NT2/D1 (cell line): ENCODE data around the gene NPLOC4.

Source experiments
- DNase-seq: peaks from one replicate; pipeline ENCODE4 v3.0.0-alpha.2; 2011; ENCODE audit warnings: low read depth, low spot score
- H3K27me3 ChIP-seq: 2 replicates; pipeline ENCODE4 v1.6.0; 2011; ENCODE audit warnings: mild to moderate bottlenecking; ENCODE audit not compliant: insufficient read length, insufficient read depth
- H3K36me3 ChIP-seq: 2 replicates; pipeline ENCODE4 v1.6.1; 2011; ENCODE audit warnings: mild to moderate bottlenecking, low read length, mixed read lengths; ENCODE audit not compliant: insufficient read depth, insufficient read length
- H3K4me1 ChIP-seq: 2 replicates; pipeline ENCODE4 v1.5.1; 2011; ENCODE audit not compliant: insufficient read depth, insufficient read length
- H3K4me3 ChIP-seq: 2 replicates; pipeline ENCODE4 v1.5.1; 2011; ENCODE audit warnings: low read depth; ENCODE audit not compliant: insufficient read length
- H3K9ac ChIP-seq: 2 replicates; pipeline ENCODE4 v1.6.0; 2011; ENCODE audit warnings: low read depth; ENCODE audit not compliant: insufficient read length
- H3K9me3 ChIP-seq: 2 replicates; pipeline ENCODE4 v1.5.1; 2011; ENCODE audit warnings: mild to moderate bottlenecking, low read length; ENCODE audit not compliant: insufficient read depth
- SUZ12 ChIP-seq: IDR thresholded peaks from 2 replicates; pipeline ENCODE4 v1.6.1; 2011; ENCODE audit not compliant: insufficient read length, insufficient read depth; ENCODE audit errors: extremely low read depth
- YY1 ChIP-seq: IDR thresholded peaks from 2 replicates; pipeline ENCODE4 v1.6.1; 2011; ENCODE audit not compliant: insufficient read length, insufficient read depth
- ZNF274 ChIP-seq: IDR thresholded peaks from 2 replicates; pipeline ENCODE4 v1.6.1; 2011; ENCODE audit warnings: mild to moderate bottlenecking, low read depth, low read length

NPLOC4 gene

GRCh38 chr17:81529437-81529803 is 107.5 kb downstream of the NPLOC4 start:
- no peak overlapping the region for H3K4me3 ChIP-seq
- H3K9ac ChIP-seq = no peak overlapping the region
- H3K36me3 ChIP-seq = no peaks in the 10 kb centered on the region
- H3K4me1 ChIP-seq = peaks cover 13% of the 10 kb centered on the region
- peaks cover 38% of the 10 kb centered on the region for H3K27me3 ChIP-seq
- no peaks in the 10 kb centered on the region for H3K9me3 ChIP-seq
- TF ChIP-seq ZNF274 (no peak), SUZ12 (no peak), YY1 (no peak)
- no peak for DNase-seq

DNA sequence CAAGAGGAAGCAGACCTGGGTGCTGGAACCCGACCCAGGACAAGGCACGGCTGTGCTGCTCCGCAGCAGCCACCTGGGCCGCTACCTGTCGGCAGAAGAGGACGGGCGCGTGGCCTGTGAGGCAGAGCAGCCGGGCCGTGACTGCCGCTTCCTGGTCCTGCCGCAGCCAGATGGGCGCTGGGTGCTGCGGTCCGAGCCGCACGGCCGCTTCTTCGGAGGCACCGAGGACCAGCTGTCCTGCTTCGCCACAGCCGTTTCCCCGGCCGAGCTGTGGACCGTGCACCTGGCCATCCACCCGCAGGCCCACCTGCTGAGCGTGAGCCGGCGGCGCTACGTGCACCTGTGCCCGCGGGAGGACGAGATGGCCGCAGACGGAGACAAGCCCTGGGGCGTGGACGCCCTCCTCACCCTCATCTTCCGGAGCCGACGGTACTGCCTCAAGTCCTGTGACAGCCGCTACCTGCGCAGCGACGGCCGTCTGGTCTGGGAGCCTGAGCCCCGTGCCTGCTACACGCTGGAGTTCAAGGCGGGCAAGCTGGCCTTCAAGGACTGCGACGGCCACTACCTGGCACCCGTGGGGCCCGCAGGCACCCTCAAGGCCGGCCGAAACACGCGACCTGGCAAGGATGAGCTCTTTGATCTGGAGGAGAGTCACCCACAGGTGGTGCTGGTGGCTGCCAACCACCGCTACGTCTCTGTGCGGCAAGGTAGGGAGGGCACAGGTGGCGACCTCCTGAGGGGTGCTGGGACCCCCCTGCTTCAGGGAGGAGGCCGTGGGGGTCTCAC is 108.1 kb downstream of the NPLOC4 start:
- Histone ChIP-seq H3K4me3 (no peak overlapping the region), H3K4me1 (peaks cover 16% of the 10 kb centered on the region), H3K9me3 (no peaks in the 10 kb centered on the region), H3K36me3 (no peaks in the 10 kb centered on the region), H3K27me3 (peaks cover 43% of the 10 kb centered on the region), H3K9ac (no peak overlapping the region)
- no peak for TF ChIP-seq SUZ12
- no peak for TF ChIP-seq YY1
- TF ChIP-seq ZNF274 = no peak
- DNase-seq = no peak

DNA sequence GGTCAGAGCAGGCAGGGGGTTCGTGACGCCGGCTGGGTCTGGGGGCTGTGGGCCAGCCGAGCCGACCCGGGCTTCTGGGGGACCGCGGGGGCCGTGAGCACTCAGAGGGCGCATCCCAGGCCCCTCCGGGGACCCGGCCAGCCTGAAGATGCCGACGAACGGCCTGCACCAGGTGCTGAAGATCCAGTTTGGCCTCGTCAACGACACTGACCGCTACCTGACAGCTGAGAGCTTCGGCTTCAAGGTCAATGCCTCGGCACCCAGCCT is 108.6 kb downstream of the NPLOC4 start:
- no peak for DNase-seq
- no peak overlapping the region for H3K4me3 ChIP-seq
- H3K27me3 ChIP-seq = peaks cover 48% of the 10 kb centered on the region

GRCh38 chr17:81527591-81528383 is 109.1 kb downstream of the NPLOC4 start, which contains the start of gene FSCN2:
TSS of gene FSCN2 (plus strand) at chr17:81528377. CDS start at chr17:81528532, 155 bp downstream.
- H3K27me3 ChIP-seq = peaks cover 46% of the 10 kb centered on the region
- DNase-seq = no peak
- no peaks in the 10 kb centered on the region for H3K36me3 ChIP-seq
- H3K4me1 ChIP-seq = peaks cover 23% of the 10 kb centered on the region
- H3K9ac ChIP-seq = no peak within 1 kb of the TSS
- TF ChIP-seq YY1 = no peak
- no peak for TF ChIP-seq SUZ12
- no peak for TF ChIP-seq ZNF274
- H3K9me3 ChIP-seq = no peaks in the 10 kb centered on the region
- H3K4me3 ChIP-seq = no peak within 1 kb of the TSS

More for the DNA sequence above, 108.6 kb downstream of the NPLOC4 start:
- no peaks in the 10 kb centered on the region for H3K9me3 ChIP-seq
- H3K36me3 ChIP-seq = no peaks in the 10 kb centered on the region
- TF ChIP-seq YY1 (no peak), SUZ12 (no peak), ZNF274 (no peak)
- H3K4me1 ChIP-seq = peaks cover 21% of the 10 kb centered on the region
- no peak overlapping the region for H3K9ac ChIP-seq

GRCh38 chr17:81526662-81527571 is 110.0 kb downstream of the NPLOC4 start:
- H3K9ac ChIP-seq = peak overlapping the region; percentile 21
- no peak overlapping the region for H3K4me3 ChIP-seq
- DNase-seq = no peak
- peaks cover 26% of the 10 kb centered on the region for H3K4me1 ChIP-seq
- H3K36me3 ChIP-seq = no peaks in the 10 kb centered on the region
- H3K27me3 ChIP-seq = peaks cover 53% of the 10 kb centered on the region
- no peak for TF ChIP-seq ZNF274
- TF ChIP-seq YY1 = no peak
- TF ChIP-seq SUZ12 = no peak
- H3K9me3 ChIP-seq = no peaks in the 10 kb centered on the region

- DNase-seq = no peak
- Histone ChIP-seq H3K36me3 (no peaks in the 10 kb centered on the region), H3K4me1 (peaks cover 31% of the 10 kb centered on the region), H3K27me3 (peaks cover 67% of the 10 kb centered on the region), H3K9ac (no peak overlapping the region), H3K9me3 (no peaks in the 10 kb centered on the region), H3K4me3 (no peak overlapping the region)
- no peak for TF ChIP-seq ZNF274
- TF ChIP-seq SUZ12 = no peak
- no peak for TF ChIP-seq YY1
These were observed 112.1 kb downstream of the NPLOC4 start for GRCh38 chr17:81524865-81525159.
